Uterus (tissue), 2 donors: Measurements from ENCODE around the gene CD40.

ENCODE experiments used
- CTCF ChIP-seq, 4 experiments: fragments of 200-600 bp in 2 of 4; fragments of 450-650 bp in 2 of 4; sonication (generic) in 2 of 4; IDR thresholded peaks; one replicate each; pipeline ENCODE4 v1.5.1; 2016 to 2019; ENCODE audit warnings: antibody characterized with exemption in 4 of 4, mild to moderate bottlenecking in 2 of 4, moderate library complexity in 1 of 4
- POLR2A ChIP-seq, 2 donors: fragments of 450-650 bp; IDR thresholded peaks; one replicate each; pipeline ENCODE4 v1.6.1; 2016; ENCODE audit warnings: antibody characterized with exemption in 2 of 2, mild to moderate bottlenecking in 1 of 2, moderate library complexity in 1 of 2

GRCh38 chr20:46087161-46087560 lies 31.0 kb upstream of the CD40 start:
- TF ChIP-seq CTCF (IDR thresholded peaks at IDR 0.05): peak in 1 of 4 experiments; percentile 24
- no peak for TF ChIP-seq POLR2A (IDR thresholded peaks at IDR 0.05)
